Activated naive CD4-positive, alpha-beta T cell (primary cell): ENCODE results near the gene RERE.
"Not testable (repeated sequence)": the region's sequence is repeated elsewhere in the genome, so short reads cannot be mapped to it uniquely, and the experiment has no call there.

Source experiments
- DNase-seq, 4 experiments: peaks; one replicate each; lab custom pipeline; 2025; lab: John Stamatoyannopoulos, UW

The RERE gene

GRCh38 chr1:8639148-8639547, 178.3 kb downstream of the RERE start:
- DNase-seq: no peak

DNA sequence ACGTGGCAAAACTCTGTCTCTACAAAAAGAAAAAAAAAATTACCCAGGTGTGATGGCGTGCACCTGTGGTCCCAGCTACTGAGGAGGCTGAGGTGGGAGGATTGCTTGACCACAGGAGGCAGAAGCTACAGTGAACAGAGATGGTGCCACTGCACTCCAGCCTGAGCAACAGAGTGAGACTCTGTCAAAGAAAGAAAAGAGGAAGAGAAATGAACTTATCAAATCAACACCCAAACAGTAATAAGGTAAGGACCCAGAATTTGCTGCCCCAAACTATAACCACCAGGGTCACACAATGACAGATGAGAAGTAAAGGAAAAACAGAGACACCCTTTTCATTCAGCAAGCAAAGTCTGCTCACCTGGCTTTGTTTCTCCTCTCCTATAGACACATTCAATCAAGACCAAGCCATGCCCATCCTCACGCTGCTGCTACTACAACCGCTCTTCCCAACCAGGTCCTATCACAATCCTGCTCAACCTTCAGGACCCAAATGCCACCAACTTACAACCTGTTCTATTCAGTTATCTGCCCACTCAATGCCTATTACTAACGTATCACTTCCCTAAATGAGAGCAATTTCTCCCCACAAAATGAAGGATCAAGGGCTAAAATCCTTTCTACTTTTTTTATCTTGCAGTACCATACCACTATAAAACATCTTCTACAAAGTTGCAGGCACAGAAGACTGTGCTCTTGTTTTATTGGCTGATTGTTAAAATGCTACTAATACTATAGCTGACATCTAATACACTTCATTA, 183.5 kb downstream of the RERE start:
- DNase-seq: no peak

DNA sequence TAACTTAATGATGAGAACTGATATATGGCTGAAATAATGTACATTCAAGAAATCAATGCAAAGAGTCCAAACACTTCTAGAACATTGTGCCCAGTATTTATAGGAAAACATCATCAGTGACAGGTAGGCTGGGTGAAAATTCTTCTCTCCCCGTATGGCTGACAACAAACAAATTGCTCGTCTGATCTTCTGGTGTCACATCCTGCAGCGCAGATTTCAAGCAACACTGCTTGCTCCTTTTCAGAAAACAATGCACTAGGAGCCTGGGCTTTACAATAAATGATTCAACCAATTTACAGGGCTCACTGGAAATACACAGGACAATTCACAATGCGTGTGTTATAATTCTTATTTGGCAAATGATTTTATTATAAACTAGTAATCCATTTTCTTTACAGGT, 185.3 kb downstream of the RERE start:
- no peak for DNase-seq

- no peak for DNase-seq
These were observed 186.3 kb downstream of the RERE start for GRCh38 chr1:8631163-8631562.

DNA sequence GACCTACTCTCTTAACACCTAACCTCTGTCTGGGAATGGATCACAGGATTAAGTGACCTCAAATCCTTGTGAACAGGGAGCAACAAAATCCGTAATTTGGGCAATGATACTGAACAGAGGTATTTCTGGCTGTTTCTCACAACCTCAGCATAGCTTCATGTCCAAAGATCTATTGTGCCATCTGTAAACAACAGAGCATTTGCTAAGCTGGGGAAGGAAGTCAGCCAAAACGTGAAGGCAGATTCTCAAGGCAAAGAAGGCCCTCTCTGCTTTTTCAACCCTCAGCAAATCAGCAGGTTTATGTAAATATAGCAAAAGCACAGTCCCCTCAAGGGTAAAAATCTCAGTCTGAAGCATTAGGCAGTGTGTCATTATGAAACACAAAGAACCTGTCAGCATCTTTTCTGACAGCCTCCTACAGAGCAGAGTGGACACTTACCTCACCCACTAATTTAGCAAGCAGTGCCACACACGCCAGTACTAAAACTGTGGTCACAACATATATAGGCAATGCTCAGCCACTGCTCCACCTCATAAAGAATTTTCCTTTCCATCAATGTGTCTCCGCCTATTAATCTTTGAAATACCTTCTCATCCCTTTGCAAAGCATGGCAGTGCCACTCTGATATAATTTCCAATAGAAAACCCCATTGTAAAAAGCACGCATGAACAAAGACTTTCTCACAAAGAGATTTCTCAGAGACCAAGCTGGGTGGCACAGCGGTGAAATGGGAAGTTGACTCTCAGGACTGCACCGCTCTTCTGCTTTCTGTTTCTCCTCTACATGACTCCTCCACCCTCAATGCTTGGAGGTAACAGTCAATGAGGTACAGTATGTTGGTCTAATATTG, 188.0 kb downstream of the RERE start:
- no peak for DNase-seq

GRCh38 chr1:8628606-8629005, 188.8 kb downstream of the RERE start:
- no peak for DNase-seq

DNA sequence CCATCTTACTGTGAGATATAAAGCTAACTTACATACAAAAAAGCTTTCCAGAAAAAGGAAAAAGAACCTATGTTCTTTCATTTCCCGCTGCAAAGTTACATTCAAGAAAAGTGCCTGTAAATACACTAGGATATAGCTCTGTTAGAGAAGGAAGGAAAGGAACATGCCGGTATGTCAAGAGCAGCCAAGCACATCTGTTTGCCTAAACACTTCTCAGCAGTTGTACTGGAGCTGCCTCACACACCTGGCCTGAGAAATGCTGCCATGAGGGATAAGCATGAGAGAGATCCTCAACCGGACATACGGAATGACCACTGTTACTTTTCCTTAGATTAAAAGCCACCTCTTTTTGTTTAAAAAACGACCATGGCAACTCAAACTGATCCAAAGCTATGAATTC, 189.7 kb downstream of the RERE start:
- no peak for DNase-seq

DNA sequence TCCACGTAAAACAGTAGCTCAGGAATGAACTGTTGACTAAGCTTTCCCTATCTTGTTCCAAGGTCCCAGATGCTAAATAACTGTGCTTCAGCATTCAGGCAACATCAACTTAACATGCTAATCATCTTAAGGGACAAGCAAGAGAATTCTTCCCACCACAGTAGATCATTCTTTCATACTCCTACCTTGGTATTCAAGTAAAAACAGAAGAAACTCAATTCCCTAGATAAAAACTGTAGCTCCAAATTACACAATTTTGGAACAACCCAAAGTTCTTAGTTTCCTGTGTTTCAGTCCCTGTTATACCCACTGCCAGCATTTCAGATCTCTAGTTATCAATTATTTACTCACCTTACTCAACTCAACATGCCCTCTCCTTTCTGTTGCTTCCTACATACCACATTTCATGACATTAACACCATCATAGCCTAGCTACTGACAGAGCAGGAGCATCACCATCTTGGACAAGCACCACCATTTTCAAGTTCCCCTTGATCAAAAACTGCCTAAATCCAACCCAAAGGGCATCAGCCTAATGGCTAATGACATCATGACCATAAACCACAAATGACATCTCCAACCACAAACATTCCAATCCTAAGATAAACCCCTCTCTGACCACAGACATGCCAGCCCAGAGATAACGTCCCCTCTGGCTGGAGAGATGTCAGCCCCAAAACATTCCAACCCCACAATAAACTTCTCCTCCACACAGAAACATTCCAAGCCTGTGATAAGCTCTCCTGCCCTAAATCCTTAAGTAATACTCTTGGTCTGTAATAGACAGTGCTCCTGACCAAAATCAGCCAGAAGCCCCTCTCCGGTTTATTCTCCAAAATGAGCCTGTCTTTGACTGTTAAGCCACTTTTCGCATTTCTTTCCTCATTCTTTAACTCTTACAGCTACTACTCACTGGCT, 191.2 kb downstream of the RERE start:
- no peak for DNase-seq

DNA sequence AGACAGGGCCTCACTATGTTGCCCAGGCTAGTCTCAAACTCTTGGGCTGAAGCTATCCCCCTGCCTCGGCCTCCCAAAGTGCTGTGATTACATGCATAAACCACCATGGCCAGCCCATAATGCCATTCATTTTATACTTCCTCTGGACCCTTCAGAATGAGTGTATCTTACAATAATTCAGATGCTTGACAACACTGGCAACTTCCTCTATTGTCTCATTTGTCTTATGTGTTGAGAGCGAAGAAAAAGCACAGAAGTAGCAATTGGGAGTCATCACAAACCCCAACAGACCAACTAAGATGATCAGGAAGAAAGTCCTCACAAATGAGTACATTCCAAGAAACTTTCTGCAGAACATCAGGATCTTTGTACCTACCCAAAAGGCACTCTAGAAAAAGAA, 191.9 kb downstream of the RERE start:
- no peak for DNase-seq

DNA sequence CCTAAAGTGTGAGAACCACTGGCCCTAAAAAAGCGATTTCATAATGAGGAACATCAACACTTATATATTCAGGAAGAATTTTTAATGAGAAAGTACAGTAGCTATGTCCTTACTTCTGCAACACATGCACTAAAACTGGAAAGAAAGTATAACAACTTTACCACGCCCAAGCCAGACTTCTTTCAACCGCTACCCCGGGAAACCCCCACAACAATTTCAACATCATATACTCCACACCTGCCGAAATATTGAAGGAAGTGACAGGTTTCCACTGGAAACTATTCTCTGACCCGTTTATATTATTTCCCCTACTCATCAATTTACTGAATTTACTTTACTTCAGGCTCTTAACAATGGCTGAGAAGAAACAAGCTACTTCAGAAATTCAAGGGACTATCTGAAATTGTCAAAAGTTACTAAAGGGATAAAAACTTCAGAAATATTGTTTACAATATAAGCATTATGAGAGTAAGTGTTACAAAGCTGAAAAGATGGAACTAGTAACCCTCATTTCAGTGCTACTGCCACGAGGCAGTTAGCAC, 193.7 kb downstream of the RERE start:
- DNase-seq: not testable (repeated sequence)

GRCh38 chr1:8621785-8622348, 195.6 kb downstream of the RERE start:
- not testable (repeated sequence) for DNase-seq

DNA sequence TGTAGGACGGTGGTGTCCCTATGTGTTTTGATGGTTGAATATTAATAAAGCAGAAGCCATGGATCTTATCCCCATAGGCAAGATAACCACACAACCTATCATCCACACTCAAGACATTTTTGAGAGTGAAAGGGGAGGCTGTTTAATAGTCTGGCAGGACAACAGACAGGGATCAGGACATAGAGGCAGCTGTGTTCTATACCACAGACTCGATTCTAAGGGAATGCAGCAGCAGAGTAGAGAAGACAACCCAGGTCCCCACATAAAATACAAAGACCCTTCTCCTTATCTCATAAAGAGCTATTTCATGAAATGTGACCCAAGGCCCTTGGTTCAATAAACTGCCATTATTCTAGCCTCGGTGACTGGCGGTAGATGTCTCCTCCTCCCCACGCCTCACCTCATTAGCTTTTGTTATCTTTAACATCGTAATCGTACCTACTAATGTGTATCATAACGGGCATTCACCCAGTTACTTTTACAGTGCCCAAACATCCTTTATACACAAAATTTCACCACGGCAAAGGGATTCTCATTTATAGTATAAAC, 196.3 kb downstream of the RERE start:
- not testable (repeated sequence) for DNase-seq

- not testable (repeated sequence) for DNase-seq
These were observed 197.4 kb downstream of the RERE start for GRCh38 chr1:8619917-8620502.

DNA sequence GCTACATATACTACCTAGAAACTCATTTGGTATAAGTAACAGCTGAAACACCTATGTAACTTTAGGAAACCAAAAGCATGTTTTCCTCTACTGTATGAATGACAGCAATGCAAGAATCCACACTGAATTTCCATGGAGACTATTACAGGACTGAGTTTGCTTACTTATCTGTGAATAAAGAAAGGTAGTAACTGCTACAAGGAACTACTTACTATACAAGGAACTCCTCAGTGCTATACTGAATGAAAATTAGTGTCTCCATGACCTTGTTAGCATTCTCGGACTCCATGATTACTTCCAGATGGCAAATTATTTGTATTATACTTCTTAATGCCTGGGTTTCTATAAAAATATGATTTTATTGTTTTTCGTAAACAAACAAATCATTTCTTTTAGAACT, 198.0 kb downstream of the RERE start:
- DNase-seq: not testable (repeated sequence)

DNA sequence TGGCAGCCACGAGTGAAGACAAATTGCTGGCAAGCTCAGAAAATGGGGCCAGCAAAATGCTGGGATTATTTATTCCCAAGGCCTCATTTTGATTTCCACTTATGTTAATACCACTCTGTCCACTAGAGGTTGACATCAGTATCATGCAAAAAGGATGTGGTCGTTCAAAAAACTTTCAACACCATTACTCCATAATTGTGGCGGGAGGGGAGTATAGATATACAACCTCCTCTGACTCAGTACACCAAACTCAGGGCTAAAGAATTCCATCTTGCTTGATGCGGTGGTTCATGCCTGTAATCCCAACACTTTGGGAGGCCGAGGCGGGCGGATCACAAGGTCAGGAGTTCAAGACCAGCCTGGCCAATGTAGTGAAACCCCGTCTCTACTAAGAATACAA, 200.6 kb downstream of the RERE start:
- DNase-seq: not testable (repeated sequence)

DNA sequence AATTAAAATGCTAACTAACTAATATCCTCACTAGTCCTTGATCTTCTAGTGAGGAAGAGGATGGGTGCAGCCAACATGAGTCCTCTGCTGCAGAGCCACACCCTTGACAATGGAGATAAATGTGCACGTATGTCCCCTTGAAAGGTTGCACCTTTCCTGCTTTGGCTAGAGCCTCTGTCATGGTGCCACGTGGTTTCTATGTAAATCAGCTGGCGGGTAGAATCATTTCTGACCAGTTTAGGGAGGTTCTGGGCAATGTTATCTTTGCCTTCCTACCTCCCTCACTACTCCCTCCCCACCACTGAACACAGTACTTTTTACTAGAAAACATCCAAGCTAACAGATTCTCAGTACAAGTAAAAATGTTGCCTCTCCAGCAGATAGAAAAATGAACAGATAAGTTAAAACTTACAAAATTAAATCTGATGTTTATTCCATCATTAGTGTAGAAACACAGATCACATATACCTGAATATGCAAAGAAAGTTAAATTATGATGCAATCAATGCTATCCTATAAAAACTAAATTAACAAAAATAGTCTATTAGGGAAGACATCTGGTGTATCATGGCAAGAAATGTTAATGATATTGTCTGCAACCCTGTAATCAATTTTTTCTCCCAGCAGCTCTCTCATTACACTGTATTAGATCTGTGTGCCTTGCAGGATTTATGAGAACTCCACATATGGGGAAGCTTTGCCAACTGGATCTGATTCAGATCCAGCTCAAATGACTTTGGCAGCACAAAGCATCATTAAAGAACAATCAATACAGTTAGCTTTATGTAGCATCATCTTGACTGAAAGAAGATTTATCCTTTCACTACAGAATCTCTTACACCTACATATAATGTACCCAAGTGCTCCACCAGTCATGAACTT, 205.6 kb downstream of the RERE start:
- DNase-seq: not testable (repeated sequence)

- DNase-seq: no peak
These were observed 209.5 kb downstream of the RERE start for GRCh38 chr1:8607906-8608305.

- no peak for DNase-seq
These were observed 213.1 kb downstream of the RERE start for GRCh38 chr1:8604041-8604945.

DNA sequence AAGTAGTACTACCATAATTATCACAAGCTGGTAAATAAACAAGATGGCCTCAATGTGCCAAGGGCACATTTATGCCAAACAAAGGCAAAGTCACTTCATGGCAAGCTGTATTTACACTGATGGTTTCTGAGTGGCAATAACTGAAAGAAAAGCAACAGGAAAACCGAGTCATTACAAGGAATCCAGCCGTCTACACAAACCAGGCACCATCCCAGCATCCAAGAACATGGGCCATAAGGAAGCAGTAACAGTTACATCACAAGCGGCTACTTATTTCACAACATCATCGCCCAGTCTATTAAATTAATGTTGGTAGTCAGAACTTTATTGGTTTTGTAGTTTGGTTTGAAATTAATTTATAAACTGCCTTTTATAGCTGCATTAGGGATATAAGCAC, 214.2 kb downstream of the RERE start:
- no peak for DNase-seq
